ENCODE measurements around the gene ATP13A1.
"Not testable (repeated sequence)": the region's sequence is repeated elsewhere in the genome, so short reads cannot be mapped to it uniquely, and the experiment has no call there.

DNA sequence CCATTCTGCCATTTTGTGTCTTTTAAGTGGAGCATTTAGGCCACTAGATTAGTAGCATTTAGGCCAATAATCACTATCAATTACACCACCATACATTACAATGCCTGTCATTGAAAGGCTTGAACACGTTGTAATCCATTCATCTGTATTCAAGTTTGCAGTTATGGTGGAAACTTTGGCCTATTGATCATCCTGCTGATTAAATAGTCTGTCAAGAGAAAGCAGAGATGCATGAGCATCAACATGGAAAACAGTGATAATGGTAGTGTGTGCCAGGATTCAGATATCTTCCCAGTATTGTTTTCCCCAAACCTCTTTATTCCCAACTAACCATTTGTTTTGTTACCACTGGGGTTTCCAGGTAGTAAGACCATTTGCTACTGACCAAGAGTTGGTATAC, 37.0 kb upstream of the ATP13A1 start:
- TF ChIP-seq, protein P1, sequence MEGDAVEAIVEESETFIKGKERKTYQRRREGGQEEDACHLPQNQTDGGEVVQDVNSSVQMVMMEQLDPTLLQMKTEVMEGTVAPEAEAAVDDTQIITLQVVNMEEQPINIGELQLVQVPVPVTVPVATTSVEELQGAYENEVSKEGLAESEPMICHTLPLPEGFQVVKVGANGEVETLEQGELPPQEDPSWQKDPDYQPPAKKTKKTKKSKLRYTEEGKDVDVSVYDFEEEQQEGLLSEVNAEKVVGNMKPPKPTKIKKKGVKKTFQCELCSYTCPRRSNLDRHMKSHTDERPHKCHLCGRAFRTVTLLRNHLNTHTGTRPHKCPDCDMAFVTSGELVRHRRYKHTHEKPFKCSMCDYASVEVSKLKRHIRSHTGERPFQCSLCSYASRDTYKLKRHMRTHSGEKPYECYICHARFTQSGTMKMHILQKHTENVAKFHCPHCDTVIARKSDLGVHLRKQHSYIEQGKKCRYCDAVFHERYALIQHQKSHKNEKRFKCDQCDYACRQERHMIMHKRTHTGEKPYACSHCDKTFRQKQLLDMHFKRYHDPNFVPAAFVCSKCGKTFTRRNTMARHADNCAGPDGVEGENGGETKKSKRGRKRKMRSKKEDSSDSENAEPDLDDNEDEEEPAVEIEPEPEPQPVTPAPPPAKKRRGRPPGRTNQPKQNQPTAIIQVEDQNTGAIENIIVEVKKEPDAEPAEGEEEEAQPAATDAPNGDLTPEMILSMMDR (conservative IDR thresholded peaks at IDR 0.05): not testable (repeated sequence)
- not testable (repeated sequence) for TF ChIP-seq EZH2 (IDR thresholded peaks at IDR 0.05; ENCODE audit: low read depth)
